Cardiac muscle cell (in vitro differentiated cells and primary cell): ENCODE results near the gene CYFIP2. TPM values are rescaled to one million over a fixed set of nuclear protein-coding genes. Genes with fewer than 3 reads are reported as not detected.

Experiments used
- DNase-seq, 2 donors: peaks; one replicate each; pipeline versions ENCODE4 v3.0.0 to v3.0.0-alpha.2; 2010 to 2017; ENCODE audit warnings: low read depth in 1 of 2, low spot score in 1 of 2
- H3K27ac ChIP-seq: fragments of 200-600 bp; sonication (generic); 2 replicates; pipeline ENCODE4 v1.5.1; 2016
- H3K27me3 ChIP-seq: fragments of 200-600 bp; sonication (generic); 2 replicates; pipeline ENCODE4 v1.6.0; 2016; ENCODE audit warnings: control low read depth
- H3K36me3 ChIP-seq: fragments of 200-600 bp; sonication (generic); 2 replicates; pipeline ENCODE4 v1.5.1; 2016; ENCODE audit warnings: control low read depth
- H3K4me1 ChIP-seq: fragments of 200-600 bp; sonication (generic); 2 replicates; pipeline ENCODE4 v1.8.1; 2017; ENCODE audit warnings: low read depth, mild to moderate bottlenecking, mixed run types
- H3K4me3 ChIP-seq: fragments of 200-600 bp; sonication (generic); 2 replicates; pipeline ENCODE4 v1.5.1; 2016; ENCODE audit warnings: mild to moderate bottlenecking
- H3K9me3 ChIP-seq: fragments of 200-600 bp; sonication (generic); 2 replicates; pipeline ENCODE4 v1.5.1; 2017; ENCODE audit warnings: low read depth, mild to moderate bottlenecking, control low read depth
- CTCF ChIP-seq: IDR thresholded peaks from 2 replicates; pipeline ENCODE4 v1.5.1; 2012; ENCODE audit warnings: low read depth, mild to moderate bottlenecking, low read length
- polyA plus RNA-seq: library from polyadenylated mRNA; unstranded; fragments of >200 nt; fragmentation: Nextera tagmentation; extraction: Ambion mirVana; gene quantifications from 2 replicates; pipeline ENCODE4 v1.2.1, GENCODE V29; 2016
- total RNA-seq: library from RNA; depleted of rRNA; stranded (reverse); fragments of >200 nt; gene quantifications from 2 replicates; pipeline ENCODE4 v1.2.3, GENCODE V29; 2016

Gene CYFIP2
- total and polyA plus RNA-seq, 2 experiments from 2014 or later = 126 to 299 TPM

DNA sequence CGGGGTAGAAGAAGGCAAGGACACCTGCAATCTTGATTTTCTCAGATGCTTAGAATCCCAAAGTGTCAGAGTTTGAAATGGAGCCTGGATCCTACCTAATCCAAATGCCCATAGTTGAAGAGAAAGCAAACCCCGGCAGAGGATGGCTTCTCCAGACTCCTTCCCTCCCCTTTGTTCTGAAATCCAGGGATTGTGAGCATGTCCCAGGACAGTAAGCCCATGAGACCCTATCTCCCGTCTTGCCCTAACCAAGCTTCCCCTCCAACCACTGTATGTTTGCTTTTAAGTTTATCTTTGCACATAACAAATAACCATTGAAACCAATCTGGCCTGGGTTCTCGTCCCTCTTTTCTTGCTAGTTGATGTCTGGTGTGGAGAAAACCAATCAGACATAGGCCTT is 115.8 kb downstream of the CYFIP2 start:
- Histone ChIP-seq H3K4me3 (no peak overlapping the region), H3K9me3 (no peaks in the 10 kb centered on the region), H3K27me3 (no peaks in the 10 kb centered on the region), H3K27ac (peak overlapping the region; percentile 100), H3K4me1 (peaks cover 32% of the 10 kb centered on the region), H3K36me3 (peaks cover 28% of the 10 kb centered on the region)
- DNase-seq = no peak
- TF ChIP-seq CTCF = no peak

- peaks cover 28% of the 10 kb centered on the region for H3K36me3 ChIP-seq
- no peak overlapping the region for H3K4me3 ChIP-seq
- H3K9me3 ChIP-seq = no peaks in the 10 kb centered on the region
- H3K4me1 ChIP-seq = peaks cover 46% of the 10 kb centered on the region
- DNase-seq = no peak
- H3K27me3 ChIP-seq = no peaks in the 10 kb centered on the region
- peak overlapping the region; percentile 100 for H3K27ac ChIP-seq
- TF ChIP-seq CTCF = no peak
Measured at GRCh38 chr5:157382996-157383800, 117.3 kb downstream of the CYFIP2 start.

DNA sequence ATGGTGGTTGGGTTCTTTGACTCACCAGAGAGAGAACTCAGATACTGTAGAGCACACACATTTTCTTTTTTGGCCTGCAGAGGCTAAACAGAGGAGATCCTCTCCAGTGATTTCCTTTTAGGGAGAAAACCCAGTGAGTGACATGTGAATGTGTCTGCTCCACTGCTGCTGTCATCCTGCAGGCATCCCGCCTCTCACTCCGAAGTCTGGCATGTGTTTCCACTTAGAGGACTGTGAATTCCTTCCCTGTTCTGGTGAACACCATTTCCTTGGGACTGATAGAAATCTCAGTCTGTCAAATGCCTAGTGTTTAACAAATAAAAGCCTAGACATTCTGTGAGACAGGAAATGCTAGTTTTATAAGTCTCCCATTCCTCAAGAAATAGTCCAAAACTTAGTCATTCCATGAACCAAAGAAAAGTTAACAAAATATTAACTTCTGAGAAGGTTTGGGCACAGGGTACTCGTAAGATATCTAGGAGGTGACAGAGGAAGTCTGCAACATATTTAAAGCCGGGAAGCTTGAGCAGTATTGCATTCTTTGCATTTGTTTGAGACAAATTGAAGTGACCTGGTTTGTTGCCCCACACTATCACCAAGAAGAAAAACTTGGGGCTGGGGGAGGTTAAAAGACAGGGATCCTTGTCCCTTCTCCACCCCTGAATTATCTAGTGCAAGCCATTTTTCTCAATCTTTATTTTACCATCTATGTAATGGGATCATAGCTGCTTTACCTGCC is 119.2 kb downstream of the CYFIP2 start:
- H3K4me3 ChIP-seq = no peak overlapping the region
- no peaks in the 10 kb centered on the region for H3K27me3 ChIP-seq
- H3K4me1 ChIP-seq = peaks cover 42% of the 10 kb centered on the region
- no peak for TF ChIP-seq CTCF
- H3K27ac ChIP-seq = peak overlapping the region; percentile 100
- H3K9me3 ChIP-seq = no peaks in the 10 kb centered on the region
- H3K36me3 ChIP-seq = peaks cover 31% of the 10 kb centered on the region
- DNase-seq = peak; percentile 88 to 94

- no peak for TF ChIP-seq CTCF
- H3K4me3 ChIP-seq = no peak overlapping the region
Measured at GRCh38 chr5:157387041-157387563, 121.2 kb downstream of the CYFIP2 start.

GRCh38 chr5:157387683-157388093 is 121.8 kb downstream of the CYFIP2 start:
- TF ChIP-seq CTCF = no peak
- Histone ChIP-seq H3K36me3 (peaks cover 37% of the 10 kb centered on the region), H3K27ac (peak overlapping the region; percentile 100), H3K4me1 (peaks cover 42% of the 10 kb centered on the region), H3K9me3 (no peaks in the 10 kb centered on the region), H3K4me3 (no peak overlapping the region), H3K27me3 (no peaks in the 10 kb centered on the region)
- peak; percentile 42 to 89 for DNase-seq

More at GRCh38 chr5:157387041-157387563, 121.2 kb downstream of the CYFIP2 start:
- DNase-seq = no peak
- Histone ChIP-seq H3K27me3 (no peaks in the 10 kb centered on the region), H3K9me3 (no peaks in the 10 kb centered on the region), H3K27ac (peak overlapping the region; percentile 100), H3K4me1 (peaks cover 42% of the 10 kb centered on the region), H3K36me3 (peaks cover 42% of the 10 kb centered on the region)
